22Rv1 (cell line): Measurements from ENCODE around the gene GSG1L.

Source experiments
- H3K27ac ChIP-seq: fragments of 450-650 bp; 2 replicates; pipeline ENCODE4 v1.5.1; 2017
- CTCF ChIP-seq: fragments of 450-650 bp; IDR thresholded peaks from 2 replicates; pipeline ENCODE4 v1.5.1; 2017; ENCODE audit warnings: mild to moderate bottlenecking
- ZFX ChIP-seq: fragments of 450-650 bp; IDR thresholded peaks from 2 replicates; pipeline ENCODE4 v1.6.1; 2017; ENCODE audit warnings: antibody characterized with exemption, borderline replicate concordance

The GSG1L gene

GRCh38 chr16:28063591-28064061, at the start of gene GSG1L:
Gene GSG1L (minus strand): TSS chr16:28063714. CDS start chr16:28063424, 290 bp downstream.
- no peak within 1 kb of the TSS for H3K27ac ChIP-seq
- TF ChIP-seq ZFX (no peak), CTCF (peak; percentile 25)

GRCh38 chr16:28112908-28113307, 49.4 kb upstream of the GSG1L start:
- no peak overlapping the region for H3K27ac ChIP-seq
- TF ChIP-seq CTCF (no peak), ZFX (no peak)

- TF ChIP-seq CTCF (no peak), ZFX (no peak)
- H3K27ac ChIP-seq: no peak overlapping the region
Observed at GRCh38 chr16:28110977-28111376, 47.5 kb upstream of the GSG1L start.

GRCh38 chr16:28110479-28110878, 47.0 kb upstream of the GSG1L start:
- H3K27ac ChIP-seq: no peak overlapping the region
- TF ChIP-seq CTCF: no peak
- TF ChIP-seq ZFX: no peak

- H3K27ac ChIP-seq: no peak overlapping the region
- TF ChIP-seq ZFX (no peak), CTCF (no peak)
Observed at GRCh38 chr16:28110074-28110473, 46.6 kb upstream of the GSG1L start.

GRCh38 chr16:28108590-28109247, 45.2 kb upstream of the GSG1L start:
- TF ChIP-seq CTCF (no peak), ZFX (no peak)
- no peak overlapping the region for H3K27ac ChIP-seq

- TF ChIP-seq CTCF: no peak
- no peak for TF ChIP-seq ZFX
- H3K27ac ChIP-seq: no peak overlapping the region
Observed at GRCh38 chr16:28107232-28107631, 43.7 kb upstream of the GSG1L start.
